IPS-11a (cell line): ENCODE data around the gene CAPRIN2.

Experiments
- H3K4me3 ChIP-seq: one replicate; pipeline ENCODE4 v1.5.1; 2013; ENCODE audit warnings: low read depth, low read length, control low read depth

Gene CAPRIN2

DNA sequence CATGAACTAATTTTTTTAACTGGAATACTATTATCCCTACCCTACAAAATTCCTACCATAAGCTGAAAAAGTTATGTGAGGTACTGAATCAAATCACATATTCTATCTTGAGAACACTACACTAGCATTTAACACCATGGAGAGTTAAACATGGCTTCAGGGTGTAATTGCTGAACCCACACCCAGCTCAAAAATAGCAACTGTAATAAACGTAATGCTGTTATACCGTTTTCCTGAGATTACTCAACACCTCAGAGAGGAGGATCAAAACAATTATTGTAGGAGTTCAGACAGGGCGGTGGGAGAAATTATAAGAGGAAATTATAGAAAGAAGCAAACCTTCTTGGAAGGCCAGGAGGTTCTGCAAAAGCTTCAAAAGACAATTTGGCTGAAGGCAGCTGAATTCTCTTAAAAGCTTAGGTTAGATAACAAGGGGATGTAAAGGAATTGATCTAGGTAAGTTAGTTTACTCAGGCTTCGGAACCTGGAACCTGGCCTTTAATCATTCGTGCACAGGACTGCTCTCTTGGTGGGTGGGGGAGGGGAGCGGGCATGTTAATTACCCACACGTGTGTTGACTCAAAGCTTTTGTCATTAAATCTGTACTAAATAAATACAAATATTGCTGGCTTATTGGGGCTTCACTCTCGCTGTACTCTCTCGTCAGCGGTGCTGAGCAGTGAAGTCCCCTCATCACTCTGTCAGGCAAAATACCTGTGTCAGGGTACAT is 47.0 kb downstream of the CAPRIN2 start:
- H3K4me3 ChIP-seq: no peak overlapping the region

DNA sequence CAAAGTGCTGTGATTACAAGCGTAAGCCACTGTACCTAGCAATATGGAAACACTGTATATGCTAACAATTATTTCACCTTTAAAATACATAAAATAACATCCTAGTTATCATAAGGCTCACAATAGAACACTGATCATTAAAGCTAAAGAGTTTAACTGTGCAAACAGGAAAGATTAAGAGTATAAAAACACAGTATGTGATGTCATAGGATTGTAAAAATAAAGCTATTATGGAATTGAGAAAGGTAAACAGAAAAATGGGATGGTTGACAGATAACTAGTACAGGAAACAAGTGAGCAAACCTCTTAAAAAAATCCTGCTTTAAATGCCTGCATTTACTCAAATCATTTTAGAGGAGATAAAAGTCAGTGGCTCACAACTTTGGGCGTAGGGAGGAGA is 48.3 kb downstream of the CAPRIN2 start:
- no peak overlapping the region for H3K4me3 ChIP-seq

DNA sequence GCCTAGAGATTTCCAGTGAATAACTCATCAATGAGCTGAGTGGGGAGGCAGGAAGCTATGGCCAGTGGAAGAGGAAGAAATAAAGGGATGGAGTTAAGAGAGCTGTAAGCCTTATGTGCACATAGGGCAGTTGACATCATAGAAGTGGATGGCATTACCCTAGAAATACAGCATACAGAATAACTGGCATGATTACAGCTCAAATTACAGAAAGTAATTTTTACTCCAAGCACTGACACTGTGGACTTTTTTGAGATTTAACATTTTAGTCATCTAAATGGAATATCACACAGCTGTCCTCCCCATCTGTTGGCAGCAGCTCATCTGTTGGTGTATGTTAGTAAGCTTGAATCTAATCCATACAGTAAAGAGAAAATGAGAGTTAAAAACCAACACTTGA is 53.7 kb downstream of the CAPRIN2 start:
- H3K4me3 ChIP-seq: no peak overlapping the region

DNA sequence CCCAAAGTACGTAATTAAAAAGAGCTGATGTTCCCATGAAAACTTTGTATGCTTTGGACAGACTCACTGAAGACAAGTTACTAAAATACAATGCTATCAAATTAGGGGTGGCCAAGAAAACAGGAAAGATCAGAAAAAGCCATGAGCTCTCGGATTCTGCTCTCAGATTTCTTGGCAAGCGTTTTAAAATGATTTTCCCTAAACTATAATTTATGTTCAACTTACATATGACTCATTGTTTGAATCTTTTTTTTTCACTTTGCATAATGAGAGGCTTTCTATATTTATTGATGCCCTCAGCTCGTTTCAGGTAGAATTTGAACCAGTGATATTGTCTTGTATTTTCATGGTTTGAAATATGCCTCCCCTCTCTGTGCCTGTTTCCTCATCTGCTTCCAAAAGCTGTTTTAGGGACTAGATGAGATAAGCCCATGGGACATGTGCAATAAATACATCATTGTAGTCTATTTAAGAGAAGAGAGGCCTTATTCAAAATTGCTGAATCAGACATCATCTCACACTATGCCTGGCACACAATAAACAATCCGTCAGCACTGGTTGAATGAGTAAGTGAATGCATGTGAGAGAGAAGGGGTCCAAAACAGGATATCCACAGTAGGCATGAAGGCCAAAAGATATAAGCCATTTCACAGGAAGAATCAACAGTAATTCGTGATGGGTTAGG is 54.4 kb downstream of the CAPRIN2 start:
- no peak overlapping the region for H3K4me3 ChIP-seq

DNA sequence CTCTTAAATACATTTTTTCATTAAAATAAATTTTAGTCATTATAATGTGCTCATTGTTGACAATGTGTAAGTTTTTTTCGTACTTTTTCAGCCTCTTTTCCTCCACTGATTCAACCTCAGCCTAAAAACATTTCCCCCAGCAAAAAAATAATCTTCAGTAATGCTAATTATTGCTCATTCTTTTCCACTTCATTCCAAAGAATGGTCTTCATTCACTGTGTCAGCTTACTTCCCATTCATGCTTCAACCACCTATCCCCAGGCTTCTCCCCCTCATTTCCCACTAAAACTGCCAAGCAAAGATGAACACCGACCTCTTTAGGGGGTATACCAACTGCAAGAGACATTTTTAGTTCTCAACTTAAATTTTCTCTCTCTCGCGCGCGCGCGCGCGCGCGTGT is 56.4 kb downstream of the CAPRIN2 start:
- H3K4me3 ChIP-seq: no peak overlapping the region

GRCh38 chr12:30696943-30697342 is 57.8 kb downstream of the CAPRIN2 start:
- H3K4me3 ChIP-seq: no peak overlapping the region

DNA sequence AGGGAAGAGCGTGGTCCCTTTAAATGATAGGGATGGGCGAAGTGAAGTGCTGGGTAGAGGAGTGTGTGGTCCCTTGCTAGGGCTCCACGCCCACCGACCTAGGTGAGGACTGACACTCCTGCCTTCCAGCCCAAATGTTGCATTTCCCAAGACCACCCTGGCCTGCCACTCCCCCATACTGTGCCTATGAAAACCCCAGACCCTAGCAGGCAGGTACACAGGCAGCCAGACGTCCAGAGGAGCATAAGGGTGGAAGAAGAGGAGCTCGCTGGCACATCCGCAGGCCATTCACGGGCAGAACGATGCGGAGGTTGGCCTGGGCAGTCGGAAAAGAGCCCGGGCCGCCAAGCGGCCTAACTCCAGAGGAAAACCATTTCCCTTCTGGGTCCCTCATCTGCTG is 58.3 kb downstream of the CAPRIN2 start:
- H3K4me3 ChIP-seq: peak overlapping the region; percentile 75

DNA sequence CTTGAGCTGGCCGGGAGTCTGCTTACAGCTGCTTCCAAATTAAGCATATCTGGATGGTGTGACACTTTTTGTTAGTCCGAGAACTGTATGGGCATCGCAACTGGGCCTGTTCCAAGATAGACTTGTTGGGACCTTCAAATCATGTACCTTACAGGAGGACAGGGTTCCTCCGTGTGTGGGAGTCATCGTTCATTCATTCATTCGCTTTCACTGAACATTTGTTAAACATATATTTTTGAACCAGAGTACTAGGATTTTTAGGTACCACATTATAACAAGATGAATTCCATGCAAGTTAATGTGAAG is 58.7 kb downstream of the CAPRIN2 start:
- peak overlapping the region; percentile 75 for H3K4me3 ChIP-seq

DNA sequence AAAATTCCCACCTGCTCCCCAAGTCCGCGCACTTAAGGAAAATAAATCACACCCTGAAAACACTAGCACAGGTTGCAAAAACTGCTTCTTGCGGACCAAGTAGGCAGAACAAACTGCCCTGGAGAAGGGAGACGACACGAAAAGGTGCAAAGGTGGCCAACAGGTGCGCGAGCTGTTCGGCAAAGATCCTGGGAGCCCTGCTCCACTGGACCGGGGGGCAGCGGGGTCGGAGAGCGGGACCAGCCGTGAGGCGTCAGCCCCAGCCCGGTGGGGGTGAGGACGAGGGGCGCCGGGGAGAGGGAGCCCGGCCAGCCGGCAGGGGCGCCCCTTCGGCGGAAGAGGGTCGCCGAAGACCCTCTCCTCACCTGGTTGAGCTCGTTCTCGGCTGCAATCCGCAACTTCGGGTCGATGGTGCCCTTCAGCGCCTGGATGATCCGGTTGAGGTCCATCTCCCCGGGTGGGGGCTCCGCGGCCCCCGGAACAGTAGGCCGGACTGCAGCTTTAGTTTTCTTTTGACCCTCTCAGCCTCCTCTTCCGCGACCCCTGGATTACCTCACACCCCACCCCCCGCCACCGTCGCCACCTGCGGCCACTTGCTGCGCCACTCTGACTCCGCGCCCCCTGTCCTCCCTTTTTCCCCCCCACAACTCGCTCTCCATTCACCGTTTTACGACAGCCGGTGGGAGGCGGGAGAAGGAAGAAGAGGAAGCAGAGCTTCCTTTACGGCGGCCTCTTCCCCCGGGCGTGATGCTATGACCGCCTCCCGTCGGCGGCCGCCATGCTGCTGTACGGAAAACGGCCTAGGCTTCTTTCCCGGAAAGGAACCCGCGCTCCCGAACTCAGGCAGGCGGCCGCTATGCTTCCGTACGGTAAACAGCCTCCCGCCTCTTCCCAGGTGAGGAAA is 59.3 kb downstream of the CAPRIN2 start, which contains the start of gene IPO8:
TSS of gene IPO8 (minus strand) at position 671 of the 904 bp plus-strand sequence. CDS start at position 449, 222 bp downstream.
- H3K4me3 ChIP-seq: peak within 1 kb of the TSS; percentile 75

- H3K4me3 ChIP-seq: peak overlapping the region; percentile 75
Measured at GRCh38 chr12:30694412-30695198, 60.1 kb downstream of the CAPRIN2 start.

DNA sequence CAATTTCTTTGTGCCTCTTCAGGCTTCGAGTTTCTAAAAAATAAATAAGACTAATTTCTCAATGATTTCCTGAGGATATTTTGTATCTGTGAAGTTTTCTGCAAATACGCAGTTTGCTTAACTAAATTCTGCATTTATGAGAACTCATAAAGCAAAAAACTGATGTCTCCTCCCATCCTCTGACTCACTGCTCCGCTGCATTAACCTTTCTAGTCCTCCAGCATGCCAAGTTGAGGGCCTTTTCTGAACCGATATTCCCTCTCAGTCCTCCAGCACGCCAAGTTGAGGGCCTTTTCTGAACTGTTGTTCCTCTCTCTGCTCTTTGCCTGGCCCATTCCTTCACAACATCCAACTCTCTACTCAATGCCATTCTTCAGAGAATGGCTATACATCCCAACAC is 62.3 kb downstream of the CAPRIN2 start:
- H3K4me3 ChIP-seq: no peak overlapping the region

- H3K4me3 ChIP-seq: no peak overlapping the region
Measured at GRCh38 chr12:30691122-30691879, 63.5 kb downstream of the CAPRIN2 start.

GRCh38 chr12:30687265-30687986 is 67.3 kb downstream of the CAPRIN2 start:
- H3K4me3 ChIP-seq: no peak overlapping the region

DNA sequence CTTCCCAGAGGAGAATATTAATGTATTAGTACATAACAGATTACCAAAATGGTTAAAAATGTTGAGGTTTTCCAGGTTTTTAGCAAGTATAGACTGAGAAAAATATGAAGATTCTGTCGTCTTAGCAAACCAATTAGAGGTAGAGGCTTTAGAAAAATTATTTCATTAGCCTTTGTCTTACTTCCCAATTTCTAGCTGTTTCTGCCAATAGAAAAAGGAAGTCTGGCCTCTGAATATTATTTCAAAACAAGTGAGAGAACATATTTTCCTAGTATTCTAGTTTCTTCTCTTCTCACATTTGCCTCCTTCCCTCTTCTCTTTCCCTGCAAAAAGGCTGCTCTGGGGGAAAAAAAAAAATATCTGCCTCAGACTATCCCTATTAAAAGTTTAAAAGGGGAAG is 75.5 kb downstream of the CAPRIN2 start:
- H3K4me3 ChIP-seq: no peak overlapping the region

- no peak overlapping the region for H3K4me3 ChIP-seq
Measured at GRCh38 chr12:30678221-30678620, 76.5 kb downstream of the CAPRIN2 start.

- no peak overlapping the region for H3K4me3 ChIP-seq
Measured at GRCh38 chr12:30661210-30661609, 93.5 kb downstream of the CAPRIN2 start.
